ENCODE results near the gene RAB10.

Gene RAB10

DNA sequence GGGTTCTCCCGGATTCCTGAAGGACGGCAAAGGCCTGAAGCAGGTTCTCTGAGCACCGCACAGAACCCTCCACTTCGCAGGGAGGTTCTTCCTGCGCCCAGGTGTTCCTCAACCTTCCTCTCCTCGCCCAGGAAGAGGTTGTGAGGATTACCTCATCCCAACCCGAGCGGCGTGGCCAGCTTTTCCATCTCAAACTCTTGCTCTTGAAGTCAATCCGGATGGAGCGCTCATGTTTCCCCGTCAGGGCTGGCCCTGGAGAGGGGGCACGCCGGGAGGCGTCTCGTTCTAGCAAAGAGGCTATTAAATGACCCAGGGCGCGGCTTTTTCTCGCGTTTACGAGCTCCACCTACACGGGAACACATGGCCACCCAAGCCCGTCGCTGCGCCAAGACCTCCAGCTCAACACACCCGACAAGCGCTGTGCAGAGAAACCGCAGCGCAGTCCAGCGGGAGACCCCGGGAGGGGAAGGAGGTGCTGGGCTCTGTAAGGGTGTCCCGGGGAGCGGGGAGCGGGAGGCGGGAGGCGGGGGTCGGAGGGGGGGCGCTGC lies 540 bp upstream of the RAB10 start:
- FAIRE-seq: no peak

DNA sequence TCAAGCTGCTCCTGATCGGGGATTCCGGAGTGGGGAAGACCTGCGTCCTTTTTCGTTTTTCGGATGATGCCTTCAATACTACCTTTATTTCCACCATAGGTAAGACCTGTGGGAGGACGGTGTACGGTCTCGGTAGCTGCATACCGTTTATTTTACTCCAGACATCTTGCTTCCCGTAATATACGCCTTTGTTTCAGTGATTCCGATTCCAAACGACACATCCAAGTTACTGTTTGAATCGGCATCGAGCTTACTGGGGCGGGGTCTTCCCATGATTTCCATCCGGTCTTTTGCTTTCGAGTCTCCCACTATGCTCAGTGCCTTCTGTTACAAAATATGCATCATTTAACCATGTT lies 731 bp downstream of the RAB10 start:
- no peak for TF ChIP-seq POLR2A (IDR thresholded peaks at IDR 0.05; ENCODE audit: low read depth, low read length)
- FAIRE-seq (no peak), DNase-seq (ENCODE audit: insufficient read length, low spot score) (no peak)

More for the DNA sequence above, 540 bp upstream of the RAB10 start:
- peak; percentile 57 for DNase-seq (ENCODE audit: insufficient read length, low spot score)
- peak; percentile 57 for TF ChIP-seq POLR2A (IDR thresholded peaks at IDR 0.05; ENCODE audit: low read depth, low read length)

- DNase-seq (ENCODE audit: insufficient read length, low spot score) (no peak), FAIRE-seq (no peak)
- no peak for TF ChIP-seq POLR2A (IDR thresholded peaks at IDR 0.05; ENCODE audit: low read depth, low read length)
These were observed 1.3 kb downstream of the RAB10 start for GRCh38 chr2:26035090-26035743.

GRCh38 chr2:26039603-26040323 lies 5.9 kb downstream of the RAB10 start:
- no peak for DNase-seq (ENCODE audit: insufficient read length, low spot score)
- no peak for TF ChIP-seq POLR2A (IDR thresholded peaks at IDR 0.05; ENCODE audit: low read depth, low read length)
- FAIRE-seq: no peak

DNA sequence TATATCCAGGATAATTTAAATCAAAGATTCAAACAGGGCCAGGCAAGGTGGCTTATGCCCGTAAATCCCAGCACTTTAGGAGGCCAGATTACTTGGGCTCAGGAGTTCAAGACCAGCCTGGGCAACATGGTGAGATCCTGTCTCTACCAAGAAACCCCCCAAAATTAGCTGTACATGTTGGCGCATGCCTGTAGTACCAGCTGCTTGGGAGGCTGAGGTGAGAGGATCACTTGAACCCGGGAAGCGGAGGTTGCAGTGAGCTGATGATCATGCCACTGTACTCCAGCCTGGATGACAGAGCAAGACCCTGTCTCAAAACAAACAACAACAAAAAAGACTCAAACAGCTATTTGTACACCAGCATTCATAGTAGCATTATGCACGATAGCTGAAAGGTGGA lies 9.2 kb downstream of the RAB10 start:
- FAIRE-seq: no peak
- DNase-seq (ENCODE audit: insufficient read length, low spot score): no peak
- no peak for TF ChIP-seq POLR2A (IDR thresholded peaks at IDR 0.05; ENCODE audit: low read depth, low read length)

GRCh38 chr2:26043862-26044696 lies 10.2 kb downstream of the RAB10 start:
- FAIRE-seq (peak; percentile 27), DNase-seq (ENCODE audit: insufficient read length, low spot score) (no peak)
- no peak for TF ChIP-seq POLR2A (IDR thresholded peaks at IDR 0.05; ENCODE audit: low read depth, low read length)

GRCh38 chr2:26048791-26049190 lies 14.9 kb downstream of the RAB10 start:
- DNase-seq (ENCODE audit: insufficient read length, low spot score): no peak
- no peak for FAIRE-seq
- no peak for TF ChIP-seq POLR2A (IDR thresholded peaks at IDR 0.05; ENCODE audit: low read depth, low read length)

- TF ChIP-seq POLR2A (IDR thresholded peaks at IDR 0.05; ENCODE audit: low read depth, low read length): no peak
- FAIRE-seq (no peak), DNase-seq (ENCODE audit: insufficient read length, low spot score) (no peak)
These were observed 15.8 kb downstream of the RAB10 start for GRCh38 chr2:26049641-26050040.

- TF ChIP-seq POLR2A (IDR thresholded peaks at IDR 0.05; ENCODE audit: low read depth, low read length): no peak
- no peak for FAIRE-seq
- no peak for DNase-seq (ENCODE audit: insufficient read length, low spot score)
These were observed 18.9 kb downstream of the RAB10 start for GRCh38 chr2:26052740-26053139.

DNA sequence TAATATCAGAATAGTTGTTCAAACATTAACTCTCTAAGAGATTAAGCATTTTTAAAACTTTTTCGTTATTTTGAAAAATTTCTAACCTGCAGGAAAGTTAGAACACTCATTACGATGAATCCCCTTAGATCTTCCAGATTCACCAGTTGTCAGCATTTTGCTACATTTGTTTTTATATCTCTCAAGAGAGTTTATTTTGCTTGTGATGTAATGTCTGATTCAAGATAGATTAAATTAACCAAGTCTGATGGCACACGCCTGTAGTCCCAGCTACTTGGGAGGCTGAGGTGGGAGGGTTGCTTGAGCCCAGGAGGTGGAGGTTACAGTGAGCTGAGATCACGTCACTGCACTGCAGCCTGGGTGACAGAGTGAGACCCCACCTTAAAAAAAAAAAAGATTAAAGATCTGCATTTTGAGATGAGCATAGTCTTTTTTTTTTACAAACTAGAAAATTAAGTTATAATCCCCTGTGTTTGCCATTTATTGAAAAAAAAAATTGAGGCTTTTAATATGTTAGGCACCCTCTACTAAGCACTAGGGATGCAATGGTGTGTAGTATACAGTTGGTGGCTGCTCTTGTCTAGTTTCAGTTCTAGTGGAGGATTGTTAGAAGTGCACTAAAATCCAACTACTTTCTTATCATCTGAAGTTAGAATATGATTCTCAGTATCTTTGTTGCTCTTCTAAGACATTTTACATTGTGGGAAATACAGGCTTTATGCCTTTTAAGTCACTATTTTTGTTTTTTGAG lies 20.9 kb downstream of the RAB10 start:
- DNase-seq (ENCODE audit: insufficient read length, low spot score) (no peak), FAIRE-seq (no peak)
- no peak for TF ChIP-seq POLR2A (IDR thresholded peaks at IDR 0.05; ENCODE audit: low read depth, low read length)

DNA sequence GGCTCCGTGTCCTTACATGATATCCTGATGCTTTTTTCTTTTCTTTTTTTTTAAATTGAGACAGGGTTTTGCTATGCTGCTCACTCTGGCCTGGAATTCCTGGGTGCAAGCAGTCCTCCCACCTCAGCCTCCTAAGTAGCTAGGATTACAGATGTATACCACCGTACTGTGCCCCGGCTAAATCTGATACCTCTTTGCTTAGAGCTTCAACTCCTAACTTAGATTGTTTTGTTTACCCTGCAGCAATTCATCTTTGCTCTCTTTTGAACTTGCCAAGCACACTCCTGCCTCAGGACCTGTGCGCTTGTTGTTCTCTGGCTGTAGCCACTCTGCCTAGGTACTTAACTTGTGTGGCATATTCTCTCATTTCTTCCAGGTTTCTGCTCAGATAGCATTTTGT lies 24.5 kb downstream of the RAB10 start:
- no peak for DNase-seq (ENCODE audit: insufficient read length, low spot score)
- TF ChIP-seq POLR2A (IDR thresholded peaks at IDR 0.05; ENCODE audit: low read depth, low read length): no peak
- no peak for FAIRE-seq

DNA sequence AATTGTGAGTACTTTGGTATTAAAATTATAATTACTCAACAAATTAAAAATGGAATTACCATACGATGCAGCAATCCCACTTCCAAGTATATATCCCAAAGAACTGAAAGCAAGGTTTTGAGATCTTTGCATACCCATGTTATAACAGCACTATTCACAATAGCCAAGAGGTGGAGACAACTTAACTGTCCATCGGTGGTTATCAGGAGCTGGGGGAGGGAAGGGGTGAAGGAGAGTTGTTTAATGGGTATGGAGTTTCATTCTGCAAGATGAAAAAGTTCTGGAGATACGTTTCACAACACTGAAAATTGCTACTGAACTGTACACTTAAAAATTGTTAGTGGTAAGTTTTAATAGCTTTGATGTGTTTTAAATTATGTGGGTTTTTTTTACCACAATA lies 25.7 kb downstream of the RAB10 start:
- FAIRE-seq (no peak), DNase-seq (ENCODE audit: insufficient read length, low spot score) (no peak)
- no peak for TF ChIP-seq POLR2A (IDR thresholded peaks at IDR 0.05; ENCODE audit: low read depth, low read length)

DNA sequence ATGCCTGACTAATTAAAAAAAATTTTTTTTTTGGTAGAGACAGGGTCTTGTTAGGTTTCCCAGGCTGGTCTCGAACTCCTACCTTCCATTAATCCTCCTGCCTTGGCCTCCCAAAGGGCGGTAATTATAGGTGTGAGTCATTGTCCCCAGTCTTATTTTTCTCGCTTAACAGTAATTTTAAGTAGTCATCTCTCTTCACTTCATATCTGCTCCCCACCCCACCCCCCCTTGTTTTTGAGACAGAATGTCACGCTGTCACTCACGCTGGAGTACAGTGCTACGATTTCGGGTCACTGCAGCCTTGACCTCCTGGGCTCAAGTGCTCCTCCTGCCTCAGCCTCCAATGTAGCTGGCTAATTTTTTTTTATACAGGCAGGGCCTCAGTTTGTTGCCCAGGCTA lies 27.7 kb downstream of the RAB10 start:
- no peak for TF ChIP-seq POLR2A (IDR thresholded peaks at IDR 0.05; ENCODE audit: low read depth, low read length)
- no peak for DNase-seq (ENCODE audit: insufficient read length, low spot score)
- no peak for FAIRE-seq
